GM19035 (cell line): ENCODE data around the gene HTR2C.
"Not testable (repeated sequence)": the region's sequence is repeated elsewhere in the genome, so short reads cannot be mapped to it uniquely, and the experiment has no call there.

Experiments used
- ATAC-seq: cut with Tn5 transposase; IDR thresholded peaks from one replicate; pipeline ENCODE4 v1.9.1; 2021; ENCODE audit not compliant: unreplicated experiment

The HTR2C gene

GRCh38 chrX:114710571-114710970 is 126.7 kb downstream of the HTR2C start:
- ATAC-seq: no peak

DNA sequence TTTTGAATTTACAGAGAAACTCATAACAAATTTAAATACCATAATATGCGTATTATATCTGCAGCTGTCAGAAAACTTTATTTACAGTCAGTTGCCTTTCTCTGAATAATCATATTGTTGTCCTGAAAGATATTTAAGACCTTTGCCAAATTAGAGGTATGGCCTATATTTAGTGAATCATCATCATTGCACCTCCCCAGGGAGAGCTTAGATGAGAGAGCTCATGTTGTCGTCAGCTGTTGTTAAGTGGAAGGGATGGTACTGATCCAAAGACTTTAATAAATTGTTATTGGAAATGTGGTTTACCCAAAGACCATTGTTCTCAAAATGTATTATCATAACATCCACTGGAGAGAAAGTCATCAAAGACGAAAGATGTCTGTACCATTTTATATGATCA is 128.6 kb downstream of the HTR2C start:
- ATAC-seq: no peak

DNA sequence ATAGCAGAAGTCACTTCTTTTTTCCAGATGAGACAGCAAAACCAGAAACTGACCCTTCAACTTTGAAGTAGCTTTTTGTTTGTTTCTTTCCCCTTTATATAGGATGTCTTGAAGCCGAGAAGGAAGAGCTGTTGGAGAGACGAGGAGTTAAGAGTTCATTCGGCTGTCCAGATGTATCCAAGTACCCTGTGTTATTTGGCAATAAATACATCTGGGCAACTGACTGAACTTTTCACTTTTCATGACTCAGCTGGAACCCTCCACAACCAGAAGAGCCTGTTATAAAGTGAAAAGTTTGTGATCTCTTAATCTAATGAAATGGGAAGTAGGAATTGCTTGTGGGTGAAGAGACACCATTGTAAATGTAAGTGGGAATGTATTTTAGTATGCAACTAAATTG is 131.2 kb downstream of the HTR2C start:
- no peak for ATAC-seq

- no peak for ATAC-seq
Observed at GRCh38 chrX:114717921-114718320, 134.0 kb downstream of the HTR2C start.

DNA sequence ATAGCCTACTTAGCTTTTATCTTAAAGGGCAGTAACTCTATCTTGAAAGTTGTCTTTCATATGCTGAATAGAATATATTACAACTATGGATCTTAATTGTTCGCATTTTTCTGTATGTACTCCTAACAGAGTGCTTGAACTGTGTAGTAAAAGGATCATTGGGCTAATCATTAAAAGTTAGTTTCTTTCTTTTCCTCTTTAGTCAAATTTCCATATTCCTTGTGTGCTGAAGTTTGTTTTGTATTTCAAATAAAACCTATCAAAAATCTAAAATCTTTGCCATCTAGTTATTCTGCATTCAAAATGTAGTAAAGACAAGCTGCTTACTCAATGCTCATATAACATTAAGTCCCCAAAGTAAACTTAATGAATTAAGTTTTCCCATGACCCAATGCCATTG is 182.7 kb downstream of the HTR2C start:
- ATAC-seq: no peak

DNA sequence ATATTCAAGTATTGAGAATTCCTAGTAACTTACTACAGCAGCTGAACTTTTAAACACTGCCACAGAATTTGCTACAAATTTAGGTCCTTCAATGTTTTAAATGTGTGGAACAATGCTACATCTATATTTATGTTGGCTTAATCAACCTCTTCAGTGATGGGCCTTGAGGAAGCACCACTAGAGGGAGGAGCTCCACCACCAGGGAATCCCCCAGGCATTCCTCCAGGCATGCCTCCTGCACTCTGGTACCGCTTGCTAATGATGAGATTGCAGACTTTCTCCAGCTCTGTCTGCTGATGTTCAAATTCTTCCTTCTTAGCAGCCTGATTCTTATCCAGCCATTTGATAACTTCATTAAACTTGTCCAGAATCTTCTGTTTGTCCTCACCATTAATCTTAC is 190.8 kb downstream of the HTR2C start:
- no peak for ATAC-seq

DNA sequence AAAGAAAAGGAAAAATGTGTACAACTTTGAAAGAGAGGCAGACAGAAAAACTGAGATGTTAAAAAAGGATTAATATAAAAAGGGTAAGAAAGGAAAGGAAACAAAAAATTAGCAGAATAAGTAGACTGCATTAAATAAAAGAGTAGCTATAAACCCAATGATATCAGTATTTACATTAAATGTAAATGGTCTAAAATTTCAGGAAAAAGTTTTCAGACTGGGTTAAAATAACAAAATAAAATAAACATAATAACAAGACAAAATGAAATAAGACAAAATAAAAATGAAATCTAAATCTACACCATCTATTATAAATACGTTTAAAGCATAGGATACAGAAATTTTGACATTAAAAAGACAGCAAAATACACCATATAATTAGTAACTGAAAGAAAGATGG is 199.0 kb downstream of the HTR2C start:
- ATAC-seq: no peak

GRCh38 chrX:114787061-114787460 is 203.2 kb downstream of the HTR2C start:
- ATAC-seq: no peak

- no peak for ATAC-seq
Observed at GRCh38 chrX:114797494-114797893, 213.6 kb downstream of the HTR2C start.

- no peak for ATAC-seq
Observed at GRCh38 chrX:114798907-114799306, 215.0 kb downstream of the HTR2C start.

- ATAC-seq: no peak
Observed at GRCh38 chrX:114800719-114801118, 216.8 kb downstream of the HTR2C start.

GRCh38 chrX:114819509-114819908 is 235.6 kb downstream of the HTR2C start:
- ATAC-seq: no peak

GRCh38 chrX:114841051-114841450 is 257.2 kb downstream of the HTR2C start:
- ATAC-seq: no peak

GRCh38 chrX:114842181-114842580 is 258.3 kb downstream of the HTR2C start:
- ATAC-seq: no peak

GRCh38 chrX:114889481-114889880 is 305.6 kb downstream of the HTR2C start:
- no peak for ATAC-seq

GRCh38 chrX:114903618-114904017 is 319.7 kb downstream of the HTR2C start:
- no peak for ATAC-seq

GRCh38 chrX:114905251-114905650 is 321.4 kb downstream of the HTR2C start:
- ATAC-seq: no peak

GRCh38 chrX:114906984-114907510 is 323.2 kb downstream of the HTR2C start:
- ATAC-seq: no peak

- no peak for ATAC-seq
Observed at GRCh38 chrX:114924423-114924822, 340.5 kb downstream of the HTR2C start.

GRCh38 chrX:114924856-114925255 is 341.0 kb downstream of the HTR2C start:
- ATAC-seq: no peak

DNA sequence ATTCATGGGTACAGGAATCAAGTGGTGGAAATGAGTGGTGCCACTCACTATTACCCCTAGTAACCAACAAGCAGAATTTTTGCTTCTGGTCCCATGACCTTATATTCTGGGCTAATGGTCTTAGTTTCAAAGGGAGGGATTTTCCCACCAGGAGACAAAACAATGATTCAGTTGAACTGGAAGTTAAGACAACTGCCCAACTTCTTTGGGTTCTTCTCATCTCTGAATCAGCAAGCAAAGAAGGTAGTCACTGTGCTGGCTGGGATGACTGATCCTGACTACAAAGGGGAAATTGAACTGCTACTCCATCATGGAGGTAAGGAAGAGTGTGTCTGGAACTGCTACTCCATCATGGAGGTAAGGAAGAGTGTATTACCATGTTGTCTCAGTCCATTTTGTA is 346.3 kb downstream of the HTR2C start:
- ATAC-seq: no peak

DNA sequence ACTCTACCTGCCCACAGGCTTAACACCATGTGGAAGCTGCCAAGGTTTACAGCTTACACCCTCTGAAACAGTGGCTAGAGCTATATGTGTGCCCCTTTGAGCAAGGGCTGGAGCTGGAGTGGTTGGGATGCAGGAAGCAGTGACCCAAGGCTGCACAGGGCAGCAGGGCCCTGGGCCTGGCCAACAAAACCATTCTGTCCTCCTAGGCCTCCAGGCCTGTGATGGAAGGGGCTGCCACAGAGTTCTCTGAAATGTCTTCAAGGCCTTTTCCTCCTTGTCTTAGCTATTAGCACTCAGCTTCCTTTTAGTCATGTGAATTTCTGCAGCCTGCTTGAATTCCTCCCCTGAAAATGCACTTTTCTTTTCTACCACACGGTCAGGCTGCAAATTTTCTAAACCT is 348.7 kb downstream of the HTR2C start:
- ATAC-seq: no peak

- not testable (repeated sequence) for ATAC-seq
Observed at GRCh38 chrX:114933291-114933690, 349.4 kb downstream of the HTR2C start.

DNA sequence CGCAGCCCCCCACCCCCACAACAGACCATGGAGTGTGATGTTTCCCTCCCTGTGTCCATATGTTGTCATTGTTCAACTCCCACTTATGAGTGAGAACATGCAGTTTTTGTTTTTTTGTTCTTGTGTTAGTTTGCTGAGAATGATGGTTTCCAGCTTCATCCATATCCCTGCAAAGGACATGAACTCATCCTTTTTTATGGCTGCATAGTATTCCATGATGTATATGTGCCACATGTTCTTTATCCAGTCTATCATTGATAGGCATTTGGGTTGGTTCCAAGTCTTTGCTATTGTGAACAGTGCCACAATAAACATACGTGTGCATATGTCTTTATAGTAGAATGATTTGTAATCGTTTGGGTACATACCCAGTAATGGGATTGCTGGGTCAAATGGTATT is 353.2 kb downstream of the HTR2C start:
- not testable (repeated sequence) for ATAC-seq
